ENCODE measurements around the gene MEX3C. TPM values are rescaled to one million over a fixed set of nuclear protein-coding genes. Genes with fewer than 3 reads are reported as not detected.

Gene MEX3C
- total RNA-seq, 1 experiment from 2014 or later = 81.9 TPM

GRCh38 chr18:51157215-51157614 is 40.3 kb downstream of the MEX3C start:
- DNase-seq (ENCODE audit: unreplicated experiment) = no peak
- TF ChIP-seq CTCF (IDR thresholded peaks at IDR 0.05; ENCODE audit: unreplicated experiment) = no peak
- Mint-ChIP-seq H3K27me3 (ENCODE audit: insufficient read depth, unreplicated experiment) (no peaks in the 10 kb centered on the region), H3K36me3 (ENCODE audit: insufficient read depth, unreplicated experiment) (no peaks in the 10 kb centered on the region), H3K9me3 (ENCODE audit: unreplicated experiment) (no peaks in the 10 kb centered on the region), H3K4me3 (ENCODE audit: unreplicated experiment) (no peak overlapping the region), H3K4me1 (ENCODE audit: insufficient read depth, unreplicated experiment) (no peaks in the 10 kb centered on the region), H3K27ac (ENCODE audit: low read depth, unreplicated experiment) (no peak overlapping the region)
- intact Hi-C loops (cut with micrococcal nuclease) = no loop called here
- no TSS peak for BruUV-seq (replicated peaks)
- POLR2A ChIA-PET = no interaction called here
- CTCF ChIA-PET = interaction anchor here (0.5 kb wide), 1 partner anchor 1155 kb away, joined by 3 read pairs; no protein-coding TSS in a partner anchor

GRCh38 chr18:51154431-51155063 is 42.9 kb downstream of the MEX3C start:
- peaks cover 10% of the 10 kb centered on the region for H3K4me1 Mint-ChIP-seq (ENCODE audit: insufficient read depth, unreplicated experiment)
- intact Hi-C loops (cut with micrococcal nuclease) = no loop called here

GRCh38 chr18:51153659-51154371 is 43.7 kb downstream of the MEX3C start:
- POLR2A ChIA-PET = no interaction called here
- Mint-ChIP-seq H3K4me1 (ENCODE audit: insufficient read depth, unreplicated experiment) (peaks cover 10% of the 10 kb centered on the region), H3K36me3 (ENCODE audit: insufficient read depth, unreplicated experiment) (no peaks in the 10 kb centered on the region), H3K4me3 (ENCODE audit: unreplicated experiment) (no peak overlapping the region), H3K9me3 (ENCODE audit: unreplicated experiment) (no peaks in the 10 kb centered on the region), H3K27me3 (ENCODE audit: insufficient read depth, unreplicated experiment) (no peaks in the 10 kb centered on the region), H3K27ac (ENCODE audit: low read depth, unreplicated experiment) (no peak overlapping the region)
- no peak for DNase-seq (ENCODE audit: unreplicated experiment)
- no peak for TF ChIP-seq CTCF (IDR thresholded peaks at IDR 0.05; ENCODE audit: unreplicated experiment)
- BruUV-seq (replicated peaks) = no TSS peak
- CTCF ChIA-PET = interaction anchor here (0.7 kb wide), 1 partner anchor 15 kb away, joined by 4 read pairs; no protein-coding TSS in a partner anchor
- intact Hi-C loops (cut with micrococcal nuclease) = no loop called here

More at GRCh38 chr18:51154431-51155063, 42.9 kb downstream of the MEX3C start:
- no peaks in the 10 kb centered on the region for H3K36me3 Mint-ChIP-seq (ENCODE audit: insufficient read depth, unreplicated experiment)
- H3K27me3 Mint-ChIP-seq (ENCODE audit: insufficient read depth, unreplicated experiment) = no peaks in the 10 kb centered on the region
- no peak overlapping the region for H3K27ac Mint-ChIP-seq (ENCODE audit: low read depth, unreplicated experiment)
- DNase-seq (ENCODE audit: unreplicated experiment) = no peak
- no peak for TF ChIP-seq CTCF (IDR thresholded peaks at IDR 0.05; ENCODE audit: unreplicated experiment)
- ChIA-PET CTCF (no interaction called here), POLR2A (no interaction called here)
- H3K9me3 Mint-ChIP-seq (ENCODE audit: unreplicated experiment) = no peaks in the 10 kb centered on the region
- no peak overlapping the region for H3K4me3 Mint-ChIP-seq (ENCODE audit: unreplicated experiment)
- BruUV-seq (replicated peaks) = no TSS peak

GRCh38 chr18:51151568-51152511 is 45.6 kb downstream of the MEX3C start:
- intact Hi-C loops (cut with micrococcal nuclease) = loop anchor here (2.0 kb wide), 1 partner anchor 17 kb away; no protein-coding TSS in a partner anchor
- Mint-ChIP-seq H3K27me3 (ENCODE audit: insufficient read depth, unreplicated experiment) (no peaks in the 10 kb centered on the region), H3K4me3 (ENCODE audit: unreplicated experiment) (no peak overlapping the region), H3K4me1 (ENCODE audit: insufficient read depth, unreplicated experiment) (peaks cover 10% of the 10 kb centered on the region), H3K36me3 (ENCODE audit: insufficient read depth, unreplicated experiment) (no peaks in the 10 kb centered on the region), H3K9me3 (ENCODE audit: unreplicated experiment) (no peaks in the 10 kb centered on the region), H3K27ac (ENCODE audit: low read depth, unreplicated experiment) (no peak overlapping the region)
- BruUV-seq (replicated peaks) = no TSS peak
- CTCF ChIA-PET = no interaction called here
- DNase-seq (ENCODE audit: unreplicated experiment) = no peak
- TF ChIP-seq CTCF (IDR thresholded peaks at IDR 0.05; ENCODE audit: unreplicated experiment) = no peak
- POLR2A ChIA-PET = no interaction called here

Measured in MCF 10A (cell line).